ENCODE measurements around the gene EFR3B. TPM values are rescaled to one million over a fixed set of nuclear protein-coding genes. Genes with fewer than 3 reads are reported as not detected.

The EFR3B gene
- total RNA-seq, 2 donors from 2014 or later = 11.0 to 11.8 TPM

DNA sequence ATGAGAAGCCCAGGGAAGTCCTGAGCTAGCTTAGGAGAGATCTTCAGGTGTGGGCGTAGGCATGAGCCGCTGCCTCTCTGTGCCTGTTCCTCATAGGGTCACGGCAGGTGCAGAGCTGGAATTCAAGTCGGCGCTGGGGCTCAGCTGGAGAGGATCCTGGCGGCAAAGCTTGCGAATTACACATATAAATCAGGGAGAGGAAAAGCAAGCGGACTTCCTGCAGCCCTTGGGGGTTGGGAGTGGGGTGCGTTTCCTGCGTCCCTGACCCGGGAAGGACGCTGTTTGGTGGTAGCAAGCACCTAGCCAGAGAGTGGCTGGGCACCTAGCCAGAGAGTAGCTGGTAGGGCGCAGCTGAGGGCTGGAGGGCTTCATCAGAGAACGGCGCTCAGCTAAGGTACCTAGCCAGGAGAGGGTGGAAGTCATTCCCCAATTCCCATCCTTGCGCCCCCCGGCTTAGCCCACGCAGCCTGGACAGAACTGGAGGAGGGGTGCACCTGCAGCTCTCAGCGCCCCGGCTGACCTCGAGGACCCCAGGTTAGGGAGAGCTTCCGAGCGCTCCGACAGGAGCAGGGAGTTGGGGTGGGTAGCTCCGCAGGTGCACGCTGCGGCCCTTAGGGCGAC lies 459 bp upstream of the EFR3B start:
- Mint-ChIP-seq H3K9me3 (no peaks in the 10 kb centered on the region), H3K36me3 (ENCODE audit: low read depth) (peaks cover 2% of the 10 kb centered on the region), H3K27ac (no peak overlapping the region), H3K4me1 (peaks cover 15% of the 10 kb centered on the region), H3K27me3 (ENCODE audit: insufficient read depth) (peaks cover 58% of the 10 kb centered on the region), H3K4me3 (peak overlapping the region; percentile 78)
- Histone ChIP-seq H3K27me3 (ENCODE audit: control insufficient read depth, insufficient read depth, low read length, poor library complexity, severe bottlenecking) (peaks cover 32% of the 10 kb centered on the region), H3K9ac (ENCODE audit: extremely low read depth, low read length, poor library complexity, severe bottlenecking) (no peak overlapping the region), H3K9me3 (ENCODE audit: control insufficient read depth, low read length) (no peaks in the 10 kb centered on the region), H3K4me3 (ENCODE audit: low read length) (peak overlapping the region; percentile 85), H3K4me1 (ENCODE audit: control insufficient read depth, insufficient read depth, low read length) (no peaks in the 10 kb centered on the region), H3K36me3 (ENCODE audit: control insufficient read depth, insufficient read depth, low read length) (no peaks in the 10 kb centered on the region), H3K27ac (ENCODE audit: low read depth, low read length) (no peak overlapping the region)
- 3 to 9% methylated on average over 13 to 28 of the region's 28 CpGs for WGBS, 2 experiments (ENCODE audit: insufficient coverage in 1 of 2, insufficient read length in 1 of 2)
- TF ChIP-seq, protein P1, sequence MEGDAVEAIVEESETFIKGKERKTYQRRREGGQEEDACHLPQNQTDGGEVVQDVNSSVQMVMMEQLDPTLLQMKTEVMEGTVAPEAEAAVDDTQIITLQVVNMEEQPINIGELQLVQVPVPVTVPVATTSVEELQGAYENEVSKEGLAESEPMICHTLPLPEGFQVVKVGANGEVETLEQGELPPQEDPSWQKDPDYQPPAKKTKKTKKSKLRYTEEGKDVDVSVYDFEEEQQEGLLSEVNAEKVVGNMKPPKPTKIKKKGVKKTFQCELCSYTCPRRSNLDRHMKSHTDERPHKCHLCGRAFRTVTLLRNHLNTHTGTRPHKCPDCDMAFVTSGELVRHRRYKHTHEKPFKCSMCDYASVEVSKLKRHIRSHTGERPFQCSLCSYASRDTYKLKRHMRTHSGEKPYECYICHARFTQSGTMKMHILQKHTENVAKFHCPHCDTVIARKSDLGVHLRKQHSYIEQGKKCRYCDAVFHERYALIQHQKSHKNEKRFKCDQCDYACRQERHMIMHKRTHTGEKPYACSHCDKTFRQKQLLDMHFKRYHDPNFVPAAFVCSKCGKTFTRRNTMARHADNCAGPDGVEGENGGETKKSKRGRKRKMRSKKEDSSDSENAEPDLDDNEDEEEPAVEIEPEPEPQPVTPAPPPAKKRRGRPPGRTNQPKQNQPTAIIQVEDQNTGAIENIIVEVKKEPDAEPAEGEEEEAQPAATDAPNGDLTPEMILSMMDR (conservative IDR thresholded peaks at IDR 0.05) = peak; percentile 66
- DNase-seq = peak; percentile 91

DNA sequence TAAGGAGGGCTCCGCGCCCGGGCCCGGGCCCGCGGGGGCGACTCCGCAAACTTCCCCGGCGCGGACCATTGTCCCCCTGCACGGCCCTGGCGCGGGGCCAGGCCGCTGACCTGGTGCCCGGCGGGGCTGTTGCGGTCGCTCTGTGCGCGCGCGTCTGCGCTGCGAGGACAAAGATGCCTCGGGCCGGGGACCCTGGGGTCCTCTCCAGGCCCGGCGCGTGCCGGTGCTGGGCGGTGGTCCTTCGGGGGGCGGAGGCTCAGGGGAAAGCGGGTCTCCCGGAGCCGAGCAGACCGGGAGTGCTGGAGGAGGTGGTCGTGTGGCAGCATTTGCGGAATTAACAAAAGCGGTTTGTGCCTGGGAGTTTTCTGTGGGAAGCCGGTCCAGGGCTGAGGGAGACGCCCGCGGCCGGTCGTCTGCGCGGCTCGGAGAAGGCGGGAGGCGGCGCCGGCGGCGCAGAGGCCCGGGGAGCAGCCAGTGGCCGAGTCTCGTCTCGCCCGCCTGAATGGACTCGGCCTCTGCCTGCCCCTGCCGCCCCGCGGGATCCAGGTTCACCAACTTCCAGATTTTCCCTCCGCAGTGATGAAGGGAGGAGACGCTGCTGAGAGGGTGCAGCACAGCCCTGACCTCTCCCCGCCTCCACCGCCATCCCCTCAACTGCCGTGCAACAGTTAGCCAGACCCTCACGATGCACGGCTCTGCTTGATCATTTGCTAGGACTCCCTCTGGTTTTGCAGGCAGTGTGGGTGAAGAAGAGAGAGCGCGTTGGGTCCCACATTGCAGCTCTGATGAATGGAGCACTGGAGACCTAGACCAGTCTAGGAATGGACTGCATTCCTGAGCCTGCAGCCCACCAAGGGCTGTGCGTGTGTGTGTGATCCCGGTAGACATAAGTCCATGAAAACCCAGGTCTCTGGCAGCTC lies 705 bp downstream of the EFR3B start:
- peak; percentile 79 for DNase-seq
- peak overlapping the region; percentile 94 for H3K27ac ChIP-seq (ENCODE audit: low read depth, low read length)
- TF ChIP-seq, protein P1 (conservative IDR thresholded peaks at IDR 0.05) = no peak

DNA sequence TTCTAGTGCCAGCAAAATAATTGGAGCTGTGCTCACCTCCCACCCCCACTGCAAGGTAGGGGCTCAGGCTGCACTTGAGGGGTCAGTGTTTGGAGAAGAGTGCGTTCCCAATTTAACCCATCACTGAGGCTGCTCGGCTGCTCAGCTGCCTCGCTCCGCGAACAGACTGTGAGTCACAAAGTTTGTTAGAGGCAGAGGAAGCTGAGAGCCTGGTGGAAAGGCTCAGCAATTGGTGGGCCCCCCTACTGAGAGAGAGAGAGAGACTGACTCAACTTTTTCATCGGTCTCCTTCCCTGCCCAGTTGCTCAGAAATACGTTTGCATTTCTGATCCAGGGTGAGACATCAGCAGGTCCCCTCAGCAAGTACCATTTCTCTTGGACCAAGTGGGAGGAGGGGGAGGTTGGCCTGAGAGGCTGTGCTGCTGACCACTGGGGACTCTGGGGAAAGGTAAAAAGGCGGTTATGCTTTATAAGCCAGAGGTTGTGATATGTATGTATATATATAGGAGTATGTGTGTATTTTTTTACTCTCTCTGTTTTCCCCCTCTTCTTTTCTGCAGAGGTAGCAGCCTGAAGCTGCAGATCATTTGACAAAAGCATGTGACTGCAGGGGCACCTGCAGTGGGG lies 1.5 kb downstream of the EFR3B start:
- DNase-seq = peak; percentile 81
- H3K36me3 ChIP-seq (ENCODE audit: control insufficient read depth, insufficient read depth, low read length) = no peaks in the 10 kb centered on the region
- peaks cover 32% of the 10 kb centered on the region for H3K27me3 ChIP-seq (ENCODE audit: control insufficient read depth, insufficient read depth, low read length, poor library complexity, severe bottlenecking)
- Mint-ChIP-seq H3K4me1 (peaks cover 15% of the 10 kb centered on the region), H3K27me3 (ENCODE audit: insufficient read depth) (peaks cover 52% of the 10 kb centered on the region), H3K9me3 (peaks cover 2% of the 10 kb centered on the region), H3K4me3 (peak overlapping the region; percentile 78), H3K36me3 (ENCODE audit: low read depth) (peaks cover 4% of the 10 kb centered on the region), H3K27ac (peak overlapping the region; percentile 46)
- no peaks in the 10 kb centered on the region for H3K4me1 ChIP-seq (ENCODE audit: control insufficient read depth, insufficient read depth, low read length)
- WGBS, 2 experiments (ENCODE audit: insufficient coverage in 1 of 2, insufficient read length in 1 of 2) = 0 to 20% methylated on average over 4 to 8 of the region's 8 CpGs
- H3K4me3 ChIP-seq (ENCODE audit: low read length) = peak overlapping the region; percentile 74
- no peak overlapping the region for H3K27ac ChIP-seq (ENCODE audit: low read depth, low read length)
- H3K9ac ChIP-seq (ENCODE audit: extremely low read depth, low read length, poor library complexity, severe bottlenecking) = no peak overlapping the region
- TF ChIP-seq, protein P1 (conservative IDR thresholded peaks at IDR 0.05) = no peak
- H3K9me3 ChIP-seq (ENCODE audit: control insufficient read depth, low read length) = no peaks in the 10 kb centered on the region

More for the DNA sequence above, 705 bp downstream of the EFR3B start:
- Mint-ChIP-seq H3K27ac (peak overlapping the region; percentile 46), H3K36me3 (ENCODE audit: low read depth) (peaks cover 4% of the 10 kb centered on the region), H3K4me3 (peak overlapping the region; percentile 78), H3K9me3 (peaks cover 2% of the 10 kb centered on the region), H3K4me1 (peaks cover 15% of the 10 kb centered on the region), H3K27me3 (ENCODE audit: insufficient read depth) (peaks cover 55% of the 10 kb centered on the region)
- no peaks in the 10 kb centered on the region for H3K4me1 ChIP-seq (ENCODE audit: control insufficient read depth, insufficient read depth, low read length)
- H3K4me3 ChIP-seq (ENCODE audit: low read length) = peak overlapping the region; percentile 74
- WGBS, 2 experiments (ENCODE audit: insufficient coverage in 1 of 2, insufficient read length in 1 of 2) = 1% methylated on average over 40 to 76 of the region's 76 CpGs
- H3K9me3 ChIP-seq (ENCODE audit: control insufficient read depth, low read length) = no peaks in the 10 kb centered on the region
- H3K27me3 ChIP-seq (ENCODE audit: control insufficient read depth, insufficient read depth, low read length, poor library complexity, severe bottlenecking) = peaks cover 32% of the 10 kb centered on the region
- no peaks in the 10 kb centered on the region for H3K36me3 ChIP-seq (ENCODE audit: control insufficient read depth, insufficient read depth, low read length)
- peak overlapping the region; percentile 30 for H3K9ac ChIP-seq (ENCODE audit: extremely low read depth, low read length, poor library complexity, severe bottlenecking)

Measured in endodermal cell (in vitro differentiated cells).